RWPE1 (cell line): ENCODE data around the gene TPST2.
"Not testable (repeated sequence)": the region's sequence is repeated elsewhere in the genome, so short reads cannot be mapped to it uniquely, and the experiment has no call there.

Source experiments
- CTCF ChIA-PET: fragments of 350-600 bp; sonication (Branson Sonifier 250); formaldehyde crosslinking; extraction: SDS; loops from one replicate; lab custom pipeline; 2021; lab: Yijun Ruan, JAX
- POLR2A ChIA-PET: fragments of 400-600 bp; formaldehyde crosslinking; extraction: SDS; loops from one replicate; lab custom pipeline; 2020; ENCODE audit warnings: antibody characterized with exemption; ENCODE audit not compliant: low non-redundant PET; lab: Yijun Ruan, JAX
- DNase-seq: peaks from one replicate; pipeline ENCODE4 v3.0.0; 2012; ENCODE audit warnings: low spot score
- H3K27ac ChIP-seq: fragments of 450-650 bp; 2 replicates; pipeline ENCODE4 v1.5.1; 2017
- TF ChIP-seq, protein P1 (sequence below): fragments of 450-650 bp; conservative IDR thresholded peaks from 2 replicates; pipeline ENCODE4 v1.5.1; 2017; ENCODE audit warnings: low read depth, mild to moderate bottlenecking

Gene TPST2

DNA sequence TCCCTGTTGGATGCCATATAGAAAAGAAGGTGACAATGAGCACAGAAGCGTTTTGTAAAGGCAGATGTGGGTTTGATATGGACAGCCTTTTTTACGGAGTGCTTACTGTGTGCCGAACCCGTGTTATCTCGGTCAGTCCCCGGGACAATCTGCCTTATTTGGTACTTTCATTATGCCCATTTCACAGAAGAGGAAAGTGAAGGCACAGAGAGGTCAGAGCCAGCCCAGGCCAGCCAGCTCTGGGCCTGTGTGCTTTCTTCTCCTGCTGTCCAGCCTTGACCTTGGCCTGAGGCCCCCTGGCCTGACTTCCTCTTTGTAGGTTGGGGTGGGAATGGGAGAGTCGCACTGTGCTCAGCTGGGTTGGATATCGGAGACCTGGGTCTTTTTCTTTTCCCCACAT, 28.5 kb upstream of the TPST2 start:
- TF ChIP-seq, protein P1, sequence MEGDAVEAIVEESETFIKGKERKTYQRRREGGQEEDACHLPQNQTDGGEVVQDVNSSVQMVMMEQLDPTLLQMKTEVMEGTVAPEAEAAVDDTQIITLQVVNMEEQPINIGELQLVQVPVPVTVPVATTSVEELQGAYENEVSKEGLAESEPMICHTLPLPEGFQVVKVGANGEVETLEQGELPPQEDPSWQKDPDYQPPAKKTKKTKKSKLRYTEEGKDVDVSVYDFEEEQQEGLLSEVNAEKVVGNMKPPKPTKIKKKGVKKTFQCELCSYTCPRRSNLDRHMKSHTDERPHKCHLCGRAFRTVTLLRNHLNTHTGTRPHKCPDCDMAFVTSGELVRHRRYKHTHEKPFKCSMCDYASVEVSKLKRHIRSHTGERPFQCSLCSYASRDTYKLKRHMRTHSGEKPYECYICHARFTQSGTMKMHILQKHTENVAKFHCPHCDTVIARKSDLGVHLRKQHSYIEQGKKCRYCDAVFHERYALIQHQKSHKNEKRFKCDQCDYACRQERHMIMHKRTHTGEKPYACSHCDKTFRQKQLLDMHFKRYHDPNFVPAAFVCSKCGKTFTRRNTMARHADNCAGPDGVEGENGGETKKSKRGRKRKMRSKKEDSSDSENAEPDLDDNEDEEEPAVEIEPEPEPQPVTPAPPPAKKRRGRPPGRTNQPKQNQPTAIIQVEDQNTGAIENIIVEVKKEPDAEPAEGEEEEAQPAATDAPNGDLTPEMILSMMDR = no peak
- POLR2A ChIA-PET = no interaction called here
- CTCF ChIA-PET = no interaction called here
- DNase-seq = no peak
- no peak overlapping the region for H3K27ac ChIP-seq

DNA sequence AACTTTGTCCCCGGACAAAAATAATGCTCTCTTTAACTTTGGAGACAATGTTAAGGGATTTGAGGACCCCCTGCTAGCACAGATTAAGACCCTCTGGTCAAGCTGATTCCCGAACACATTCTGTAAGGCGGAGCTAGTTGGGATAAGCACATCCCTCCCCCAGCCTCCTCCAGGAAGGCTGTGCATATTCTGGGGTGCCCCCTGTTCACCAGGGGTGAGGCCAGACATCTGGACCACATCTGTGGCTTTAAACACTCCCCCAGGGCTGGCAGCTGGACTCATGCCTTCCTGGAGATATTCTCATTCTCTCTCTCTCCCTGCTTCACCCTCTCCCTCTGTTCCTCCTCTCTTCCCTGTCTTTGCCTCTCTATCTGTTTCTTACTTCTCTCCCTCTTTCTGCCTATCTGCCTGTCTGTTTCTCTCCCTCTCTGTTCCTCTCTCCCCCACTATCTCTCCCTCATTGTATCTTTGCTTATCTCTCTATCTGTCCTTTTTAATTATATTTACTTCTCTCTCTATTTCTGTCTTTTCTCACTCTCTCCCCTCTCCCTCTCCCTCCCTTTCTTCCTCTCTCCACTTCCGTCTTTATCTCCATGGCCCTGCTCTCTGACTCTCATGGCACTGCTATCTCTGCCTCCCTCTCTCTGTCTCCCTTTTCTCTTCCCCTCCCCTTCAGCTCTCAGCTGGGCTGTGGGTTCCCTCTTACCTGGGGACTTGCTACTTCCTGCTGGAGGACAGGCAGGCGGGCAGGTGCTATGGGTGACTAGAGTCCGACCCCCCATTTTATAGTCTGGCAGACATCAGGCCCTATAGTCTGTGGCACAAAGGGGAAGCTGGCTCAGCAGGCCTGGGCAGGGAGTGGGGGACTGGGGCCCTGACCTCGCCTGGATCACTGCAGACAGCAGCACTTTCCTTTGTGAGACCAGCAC, 27.6 kb upstream of the TPST2 start, which contains the start of gene CRYBB1:
Gene CRYBB1 (minus strand): TSS at position 757 of the 929 bp plus-strand sequence. CDS start 1,708 bp downstream, outside the sequence.
- H3K27ac ChIP-seq = no peak within 1 kb of the TSS
- POLR2A ChIA-PET = no interaction called here

DNA sequence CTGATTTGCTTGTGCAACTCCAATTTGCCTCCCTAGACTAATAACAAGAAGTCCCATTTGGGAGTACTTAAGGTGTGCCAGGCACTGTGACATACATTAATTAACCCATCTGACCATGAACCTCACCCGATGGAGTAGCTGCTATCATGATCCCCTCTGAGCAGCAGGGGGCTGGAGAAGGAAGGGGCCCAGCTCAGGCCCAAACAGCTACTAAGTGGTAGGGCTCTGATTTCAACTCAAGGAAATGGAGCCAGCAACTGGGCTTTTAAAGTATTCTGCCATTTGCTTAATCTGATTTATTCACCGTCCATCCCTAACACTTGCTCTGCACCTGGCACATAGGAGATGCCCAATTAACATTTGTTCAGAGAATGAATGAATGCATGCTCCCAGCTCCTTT, 26.7 kb upstream of the TPST2 start:
- TF ChIP-seq, protein P1 = no peak
- no peak overlapping the region for H3K27ac ChIP-seq
- CTCF ChIA-PET = no interaction called here
- POLR2A ChIA-PET = no interaction called here
- DNase-seq = no peak

More for the DNA sequence above, 27.6 kb upstream of the TPST2 start, which contains the start of gene CRYBB1:
- CTCF ChIA-PET = no interaction called here
- TF ChIP-seq, protein P1 = no peak
- no peak for DNase-seq

DNA sequence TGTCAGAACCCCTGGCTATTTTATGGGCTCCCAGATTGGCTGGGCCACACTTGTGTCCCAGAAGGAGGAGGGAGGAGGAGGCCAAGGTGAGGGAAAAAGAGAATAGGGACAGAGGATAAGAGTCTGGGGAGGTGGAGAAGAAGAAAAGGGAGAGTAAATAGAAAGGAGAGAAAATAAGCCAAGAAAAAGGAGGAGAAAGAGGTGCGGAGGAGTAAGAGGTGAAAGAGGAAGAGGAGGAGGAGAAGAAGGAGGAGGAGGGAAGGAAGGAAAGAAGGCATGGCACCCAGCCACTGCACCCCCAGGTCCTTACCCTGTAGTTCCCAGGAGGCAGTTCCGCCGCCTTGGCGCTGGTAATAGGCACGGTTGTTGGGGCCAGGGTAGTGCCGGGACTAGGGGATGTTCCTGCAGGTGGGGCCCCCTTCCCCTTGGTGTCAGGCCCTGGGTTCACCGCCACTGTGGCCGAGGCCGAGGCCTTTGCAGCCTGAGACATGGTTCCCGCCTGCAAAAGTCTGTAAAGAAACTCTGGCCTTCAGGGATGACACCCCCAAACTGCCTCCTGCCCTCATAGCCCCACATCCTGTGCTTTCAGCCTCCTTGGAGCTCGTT, 26.0 kb upstream of the TPST2 start:
- H3K27ac ChIP-seq = no peak overlapping the region
- TF ChIP-seq, protein P1 = no peak
- CTCF ChIA-PET = no interaction called here
- no peak for DNase-seq
- POLR2A ChIA-PET = no interaction called here

DNA sequence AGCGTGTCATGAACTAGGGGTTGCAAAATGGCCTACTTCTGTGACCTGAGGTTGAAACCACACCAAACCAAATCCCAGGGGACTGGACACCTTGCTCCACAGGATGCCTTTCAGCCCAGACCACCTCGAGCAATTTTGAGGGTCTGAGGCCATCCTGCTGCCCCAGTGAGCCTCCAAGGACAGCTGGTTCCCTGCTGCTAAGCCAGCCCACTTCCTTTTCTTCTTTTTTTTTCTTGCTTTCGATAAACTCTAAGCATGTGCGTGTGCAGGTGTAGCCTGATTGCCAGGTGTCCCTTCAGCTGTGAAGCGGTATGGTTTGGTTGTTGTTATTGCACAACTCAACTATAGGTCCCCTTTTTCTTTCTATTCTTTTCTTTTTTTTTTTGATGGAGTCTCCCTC, 25.2 kb upstream of the TPST2 start:
- DNase-seq = no peak
- TF ChIP-seq, protein P1 = no peak
- ChIA-PET POLR2A (no interaction called here), CTCF (no interaction called here)
- H3K27ac ChIP-seq = no peak overlapping the region

DNA sequence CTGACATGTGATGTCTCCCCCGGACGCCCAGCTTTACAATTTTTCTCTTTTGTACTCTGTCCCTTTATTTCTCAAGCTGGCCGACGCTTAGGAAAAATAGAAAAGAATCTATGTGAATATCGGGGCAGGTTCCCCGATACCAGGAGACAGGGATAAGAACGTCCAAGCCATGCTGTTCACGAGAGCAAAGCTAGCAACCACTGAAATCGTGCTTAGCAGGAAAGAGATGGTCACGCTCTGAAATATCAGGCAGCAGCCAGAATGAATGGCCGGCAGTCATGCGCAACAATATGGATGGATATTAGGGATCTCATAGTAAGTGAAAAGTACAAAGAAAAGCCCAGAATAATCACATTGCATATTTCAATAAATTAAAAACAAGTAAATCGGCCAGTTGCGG, 24.4 kb upstream of the TPST2 start:
- POLR2A ChIA-PET = no interaction called here
- no peak overlapping the region for H3K27ac ChIP-seq

DNA sequence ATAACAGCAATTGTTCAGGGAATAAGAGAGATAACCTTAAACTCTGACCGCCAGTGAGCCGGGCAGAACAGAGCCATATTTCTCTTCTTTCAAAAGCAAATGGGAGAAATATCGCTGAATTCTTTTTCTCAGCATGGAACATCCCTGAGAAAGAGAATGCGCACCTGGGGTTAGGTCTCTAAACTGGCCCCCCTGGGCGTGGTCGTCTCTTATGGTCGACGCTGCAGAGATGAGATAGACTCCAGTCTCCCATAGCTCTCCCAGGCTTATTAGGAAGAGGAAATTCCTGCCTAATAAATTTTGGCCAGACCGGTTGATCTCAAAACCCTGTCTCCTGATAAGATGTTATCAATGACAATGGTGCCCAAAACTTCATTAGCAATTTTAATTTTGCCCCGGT, 23.8 kb upstream of the TPST2 start:
- POLR2A ChIA-PET, H3K27ac ChIP-seq, DNase-seq, CTCF ChIA-PET: not testable (repeated sequence)

More for the DNA sequence above, 24.4 kb upstream of the TPST2 start:
- DNase-seq = no peak
- CTCF ChIA-PET = no interaction called here
- TF ChIP-seq, protein P1 = no peak
